ENCODE results near the gene WFDC2. TPM values are rescaled to one million over a fixed set of nuclear protein-coding genes. Genes with fewer than 3 reads are reported as not detected.

Gene WFDC2
- total and polyA plus RNA-seq, 2 experiments from 2014 or later, result not detected

DNA sequence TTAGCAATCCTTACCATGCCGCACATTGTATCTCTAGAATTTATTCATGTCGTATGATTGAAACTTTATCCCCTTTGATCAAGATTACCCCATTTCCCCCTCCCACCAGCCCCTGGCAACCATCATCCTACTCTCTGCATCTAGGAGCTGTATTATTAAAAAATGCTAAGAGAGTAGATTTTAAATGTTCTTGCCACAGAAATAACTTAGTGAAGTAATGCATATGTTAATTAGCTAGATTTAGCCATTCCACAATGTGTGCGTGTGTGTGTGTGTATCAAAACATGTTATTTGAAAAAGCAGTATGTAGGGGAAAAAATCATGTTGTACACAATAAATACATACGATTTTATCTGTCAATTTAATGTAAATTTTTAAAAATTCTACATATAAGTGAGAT lies 57.7 kb downstream of the WFDC2 start:
- H3F3A ChIP-seq (ENCODE audit: insufficient read depth), result no peaks in the 10 kb centered on the region
- in situ Hi-C loops (cut with MboI), result no loop called here
- no peaks in the 10 kb centered on the region for H3K79me2 ChIP-seq (ENCODE audit: insufficient read depth)
- no peaks in the 10 kb centered on the region for H3K4me1 ChIP-seq (ENCODE audit: insufficient read depth)
- H3K4me2 ChIP-seq (ENCODE audit: unreplicated experiment), result no peak overlapping the region
- H3K9me2 ChIP-seq (ENCODE audit: insufficient read depth), result no peaks in the 10 kb centered on the region
- WGBS, 2 experiments (ENCODE audit: low coverage in 1 of 2, low lambda C conversion rate in 2 of 2, missing lambda C conversion rate in 2 of 2), result 47 to 50% methylated on average over 4 of the region's 4 CpGs
- no peak for TF ChIP-seq EZH2phosphoT487 (IDR thresholded peaks at IDR 0.05; ENCODE audit: insufficient read depth, low read depth)
- TF ChIP-seq EZH2 (IDR thresholded peaks at IDR 0.05; ENCODE audit: insufficient read depth, poor library complexity, severe bottlenecking), result no peak
- no peak for DNase-seq
- no peak overlapping the region for H3K27ac ChIP-seq
- H2AFZ ChIP-seq, result no peak overlapping the region
- H3K9me3 ChIP-seq (ENCODE audit: low read depth), result no peaks in the 10 kb centered on the region
- peaks cover 5% of the 10 kb centered on the region; the same call in 1 of the 2 replicates for H3K27me3 ChIP-seq (replicated peaks; ENCODE audit: insufficient read depth)
- H3K4me3 ChIP-seq, result no peak overlapping the region
- H4K20me1 ChIP-seq (ENCODE audit: insufficient read depth), result no peaks in the 10 kb centered on the region
- H3K36me3 ChIP-seq (ENCODE audit: low read depth), result no peaks in the 10 kb centered on the region
- H3K9ac ChIP-seq, result no peak overlapping the region

Small RNAs within 50 kb of the gene (microRNA-seq; reads per million reads assigned to microRNA genes)
- not detected for gene MIR6812 (ENCODE audit: borderline number of aligned reads)

Small RNAs within 50 kb of the gene (small RNA-seq; reads per million reads assigned to genes)
- not detected for gene MIR6812 (ENCODE audit: low read depth, low replicate concordance)

Other genes with a start within 250 kb of the WFDC2 start
- not detected in 2 replicates for gene SEMG2, start 248.4 kb upstream of the WFDC2 start, total RNA-seq (2014; rRNA removed; shearing (Covaris generic))
- gene SEMG2, start 248.4 kb upstream of the WFDC2 start, polyA plus RNA-seq (2016; fragmentation: Nextera tagmentation; extraction: Ambion mirVana), result not detected in 2 replicates
- gene SLPI, start 215.2 kb upstream of the WFDC2 start, total RNA-seq (2014; rRNA removed; shearing (Covaris generic)), result 1.7 TPM in 1 of 2 replicates, not detected in the other
- gene SLPI, start 215.2 kb upstream of the WFDC2 start, polyA plus RNA-seq (2016; fragmentation: Nextera tagmentation; extraction: Ambion mirVana), result 3.4 and 3.7 TPM in 2 replicates
- not detected in 2 replicates for gene RBPJL, start 162.9 kb upstream of the WFDC2 start, total RNA-seq (2014; rRNA removed; shearing (Covaris generic))
- not detected in 2 replicates for gene RBPJL, start 162.9 kb upstream of the WFDC2 start, polyA plus RNA-seq (2016; fragmentation: Nextera tagmentation; extraction: Ambion mirVana)
- gene MATN4, start 161.5 kb upstream of the WFDC2 start, total RNA-seq (2014; rRNA removed; shearing (Covaris generic)), result not detected in 2 replicates
- 0.09 TPM in 1 of 2 replicates, not detected in the other for gene MATN4, start 161.5 kb upstream of the WFDC2 start, polyA plus RNA-seq (2016; fragmentation: Nextera tagmentation; extraction: Ambion mirVana)
- gene SDC4, start 121.3 kb upstream of the WFDC2 start, total RNA-seq (2014; rRNA removed; shearing (Covaris generic)), result 368 and 410 TPM in 2 replicates
- gene SDC4, start 121.3 kb upstream of the WFDC2 start, polyA plus RNA-seq (2016; fragmentation: Nextera tagmentation; extraction: Ambion mirVana), result 454 and 461 TPM in 2 replicates
- 27.3 and 38.7 TPM in 2 replicates for gene SYS1, start 106.6 kb upstream of the WFDC2 start, total RNA-seq (2014; rRNA removed; shearing (Covaris generic))
- gene SYS1, start 106.6 kb upstream of the WFDC2 start, polyA plus RNA-seq (2016; fragmentation: Nextera tagmentation; extraction: Ambion mirVana), result 24.6 and 27.1 TPM in 2 replicates
- not detected in 2 replicates for gene TP53TG5, start 91.4 kb upstream of the WFDC2 start, total RNA-seq (2014; rRNA removed; shearing (Covaris generic))
- gene TP53TG5, start 91.4 kb upstream of the WFDC2 start, polyA plus RNA-seq (2016; fragmentation: Nextera tagmentation; extraction: Ambion mirVana), result 0.42 and 0.55 TPM in 2 replicates
- 5.1 and 5.7 TPM in 2 replicates for gene DBNDD2, start 61.5 kb upstream of the WFDC2 start, total RNA-seq (2014; rRNA removed; shearing (Covaris generic))
- gene DBNDD2, start 61.5 kb upstream of the WFDC2 start, polyA plus RNA-seq (2016; fragmentation: Nextera tagmentation; extraction: Ambion mirVana), result 27.9 and 30.0 TPM in 2 replicates
- 108 and 138 TPM in 2 replicates for gene PIGT, start 53.6 kb upstream of the WFDC2 start, total RNA-seq (2014; rRNA removed; shearing (Covaris generic))
- gene PIGT, start 53.6 kb upstream of the WFDC2 start, polyA plus RNA-seq (2016; fragmentation: Nextera tagmentation; extraction: Ambion mirVana), result 190 and 198 TPM in 2 replicates
- not detected in 2 replicates for gene SPINT3, start 45.9 kb downstream of the WFDC2 start, total RNA-seq (2014; rRNA removed; shearing (Covaris generic))
- not detected in 2 replicates for gene SPINT3, start 45.9 kb downstream of the WFDC2 start, polyA plus RNA-seq (2016; fragmentation: Nextera tagmentation; extraction: Ambion mirVana)
- gene WFDC6, start 69.7 kb downstream of the WFDC2 start, total RNA-seq (2014; rRNA removed; shearing (Covaris generic)), result not detected in 2 replicates
- gene WFDC6, start 69.7 kb downstream of the WFDC2 start, polyA plus RNA-seq (2016; fragmentation: Nextera tagmentation; extraction: Ambion mirVana), result not detected in 2 replicates
- gene EPPIN, start 77.6 kb downstream of the WFDC2 start, total RNA-seq (2014; rRNA removed; shearing (Covaris generic)), result not detected in 2 replicates
- gene EPPIN, start 77.6 kb downstream of the WFDC2 start, polyA plus RNA-seq (2016; fragmentation: Nextera tagmentation; extraction: Ambion mirVana), result not detected in 2 replicates
- gene WFDC8, start 109.5 kb downstream of the WFDC2 start, total RNA-seq (2014; rRNA removed; shearing (Covaris generic)), result not detected in 2 replicates
- not detected in 2 replicates for gene WFDC8, start 109.5 kb downstream of the WFDC2 start, polyA plus RNA-seq (2016; fragmentation: Nextera tagmentation; extraction: Ambion mirVana)
- not detected in 2 replicates for gene WFDC10A, start 160.0 kb downstream of the WFDC2 start, total RNA-seq (2014; rRNA removed; shearing (Covaris generic))
- gene WFDC10A, start 160.0 kb downstream of the WFDC2 start, polyA plus RNA-seq (2016; fragmentation: Nextera tagmentation; extraction: Ambion mirVana), result not detected in 2 replicates
- not detected in 2 replicates for gene WFDC9, start 161.5 kb downstream of the WFDC2 start, total RNA-seq (2014; rRNA removed; shearing (Covaris generic))
- not detected in 2 replicates for gene WFDC9, start 161.5 kb downstream of the WFDC2 start, polyA plus RNA-seq (2016; fragmentation: Nextera tagmentation; extraction: Ambion mirVana)
- gene WFDC11, start 200.5 kb downstream of the WFDC2 start, total RNA-seq (2014; rRNA removed; shearing (Covaris generic)), result not detected in 2 replicates
- not detected in 2 replicates for gene WFDC11, start 200.5 kb downstream of the WFDC2 start, polyA plus RNA-seq (2016; fragmentation: Nextera tagmentation; extraction: Ambion mirVana)
- not detected in 2 replicates for gene WFDC13, start 232.3 kb downstream of the WFDC2 start, total RNA-seq (2014; rRNA removed; shearing (Covaris generic))
- gene WFDC13, start 232.3 kb downstream of the WFDC2 start, polyA plus RNA-seq (2016; fragmentation: Nextera tagmentation; extraction: Ambion mirVana), result not detected in 2 replicates
- gene WFDC10B, start 235.3 kb downstream of the WFDC2 start, total RNA-seq (2014; rRNA removed; shearing (Covaris generic)), result not detected in 2 replicates
- not detected in 2 replicates for gene WFDC10B, start 235.3 kb downstream of the WFDC2 start, polyA plus RNA-seq (2016; fragmentation: Nextera tagmentation; extraction: Ambion mirVana)

All from GM23248 (cell line).